HFF-Myc (cell line): ENCODE data around the gene FAT4.
A peak's percentile ranks its signal among the peaks of the same experiment; 100 is the strongest.

ENCODE experiments used
- DNase-seq: peaks from one replicate; pipeline ENCODE4 v3.0.0-alpha.2; 2011; ENCODE audit warnings: low read depth; ENCODE audit errors: extremely low read depth
- H3K4me3 ChIP-seq: replicated peaks from 2 replicates; pipeline ENCODE4 v1.5.1; 2011; ENCODE audit warnings: low read depth, mild to moderate bottlenecking, control low read depth, low read length
- TF ChIP-seq, protein P1 (sequence below): IDR thresholded peaks from 2 replicates; pipeline ENCODE4 v1.5.1; 2012; ENCODE audit warnings: mild to moderate bottlenecking, low read depth, low read length, control low read depth; ENCODE audit errors: missing control alignments

Gene FAT4, protein sequence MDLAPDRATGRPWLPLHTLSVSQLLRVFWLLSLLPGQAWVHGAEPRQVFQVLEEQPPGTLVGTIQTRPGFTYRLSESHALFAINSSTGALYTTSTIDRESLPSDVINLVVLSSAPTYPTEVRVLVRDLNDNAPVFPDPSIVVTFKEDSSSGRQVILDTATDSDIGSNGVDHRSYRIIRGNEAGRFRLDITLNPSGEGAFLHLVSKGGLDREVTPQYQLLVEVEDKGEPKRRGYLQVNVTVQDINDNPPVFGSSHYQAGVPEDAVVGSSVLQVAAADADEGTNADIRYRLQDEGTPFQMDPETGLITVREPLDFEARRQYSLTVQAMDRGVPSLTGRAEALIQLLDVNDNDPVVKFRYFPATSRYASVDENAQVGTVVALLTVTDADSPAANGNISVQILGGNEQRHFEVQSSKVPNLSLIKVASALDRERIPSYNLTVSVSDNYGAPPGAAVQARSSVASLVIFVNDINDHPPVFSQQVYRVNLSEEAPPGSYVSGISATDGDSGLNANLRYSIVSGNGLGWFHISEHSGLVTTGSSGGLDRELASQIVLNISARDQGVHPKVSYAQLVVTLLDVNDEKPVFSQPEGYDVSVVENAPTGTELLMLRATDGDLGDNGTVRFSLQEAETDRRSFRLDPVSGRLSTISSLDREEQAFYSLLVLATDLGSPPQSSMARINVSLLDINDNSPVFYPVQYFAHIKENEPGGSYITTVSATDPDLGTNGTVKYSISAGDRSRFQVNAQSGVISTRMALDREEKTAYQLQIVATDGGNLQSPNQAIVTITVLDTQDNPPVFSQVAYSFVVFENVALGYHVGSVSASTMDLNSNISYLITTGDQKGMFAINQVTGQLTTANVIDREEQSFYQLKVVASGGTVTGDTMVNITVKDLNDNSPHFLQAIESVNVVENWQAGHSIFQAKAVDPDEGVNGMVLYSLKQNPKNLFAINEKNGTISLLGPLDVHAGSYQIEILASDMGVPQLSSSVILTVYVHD (N-terminal part only)

GRCh38 chr4:125314676-125315575 lies at the start of gene FAT4:
Gene FAT4, plus strand, starts transcription at chr4:125314955. Its CDS starts 1,457 bp downstream, at chr4:125316412.
- TF ChIP-seq, protein P1, sequence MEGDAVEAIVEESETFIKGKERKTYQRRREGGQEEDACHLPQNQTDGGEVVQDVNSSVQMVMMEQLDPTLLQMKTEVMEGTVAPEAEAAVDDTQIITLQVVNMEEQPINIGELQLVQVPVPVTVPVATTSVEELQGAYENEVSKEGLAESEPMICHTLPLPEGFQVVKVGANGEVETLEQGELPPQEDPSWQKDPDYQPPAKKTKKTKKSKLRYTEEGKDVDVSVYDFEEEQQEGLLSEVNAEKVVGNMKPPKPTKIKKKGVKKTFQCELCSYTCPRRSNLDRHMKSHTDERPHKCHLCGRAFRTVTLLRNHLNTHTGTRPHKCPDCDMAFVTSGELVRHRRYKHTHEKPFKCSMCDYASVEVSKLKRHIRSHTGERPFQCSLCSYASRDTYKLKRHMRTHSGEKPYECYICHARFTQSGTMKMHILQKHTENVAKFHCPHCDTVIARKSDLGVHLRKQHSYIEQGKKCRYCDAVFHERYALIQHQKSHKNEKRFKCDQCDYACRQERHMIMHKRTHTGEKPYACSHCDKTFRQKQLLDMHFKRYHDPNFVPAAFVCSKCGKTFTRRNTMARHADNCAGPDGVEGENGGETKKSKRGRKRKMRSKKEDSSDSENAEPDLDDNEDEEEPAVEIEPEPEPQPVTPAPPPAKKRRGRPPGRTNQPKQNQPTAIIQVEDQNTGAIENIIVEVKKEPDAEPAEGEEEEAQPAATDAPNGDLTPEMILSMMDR = no peak
- peak; percentile 87 for DNase-seq
- peak within 1 kb of the TSS; percentile 94 for H3K4me3 ChIP-seq

GRCh38 chr4:125265846-125266245 lies 48.9 kb upstream of the FAT4 start:
- no peak for DNase-seq
- TF ChIP-seq, protein P1 = no peak
- no peak overlapping the region for H3K4me3 ChIP-seq

- no peak for DNase-seq
- TF ChIP-seq, protein P1 = no peak
- no peak overlapping the region for H3K4me3 ChIP-seq
These were observed 47.7 kb upstream of the FAT4 start for GRCh38 chr4:125266901-125267604.

GRCh38 chr4:125267630-125268029 lies 47.1 kb upstream of the FAT4 start:
- no peak overlapping the region for H3K4me3 ChIP-seq
- no peak for DNase-seq
- TF ChIP-seq, protein P1 = no peak

DNA sequence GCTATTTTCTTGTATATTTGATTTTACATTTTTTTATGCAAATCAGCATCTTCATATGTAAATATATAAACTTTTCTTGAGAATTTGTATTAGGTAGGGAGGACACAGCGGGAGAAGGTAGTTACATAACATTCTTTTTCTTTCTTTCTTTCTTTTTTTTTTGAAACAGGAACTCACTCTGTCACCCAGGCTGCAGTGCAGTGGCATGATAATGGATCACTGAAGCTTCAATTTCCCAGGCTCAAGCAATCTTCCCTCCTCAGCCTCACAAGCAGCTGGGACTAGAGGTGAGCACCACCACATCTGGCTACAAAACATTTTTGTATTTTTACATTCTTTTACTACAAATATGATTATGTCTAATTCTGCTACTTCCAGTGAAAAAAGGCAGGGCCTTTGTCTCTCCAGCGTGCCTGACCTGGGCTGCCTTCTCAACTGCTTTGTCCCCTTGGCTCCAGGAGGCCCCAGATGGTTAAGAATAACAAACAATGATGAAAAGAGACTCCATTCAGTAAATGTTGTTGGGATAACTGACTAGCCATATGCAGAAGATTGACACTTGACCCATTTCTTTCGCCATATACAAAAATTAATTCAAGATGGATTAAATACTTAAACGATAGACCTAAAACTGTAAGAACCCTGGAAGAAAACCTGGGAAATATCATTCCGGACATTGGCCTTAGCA lies 46.5 kb upstream of the FAT4 start:
- no peak for DNase-seq
- no peak overlapping the region for H3K4me3 ChIP-seq
- TF ChIP-seq, protein P1 = no peak
